ENCODE results near the gene GCN1.

The GCN1 gene

DNA sequence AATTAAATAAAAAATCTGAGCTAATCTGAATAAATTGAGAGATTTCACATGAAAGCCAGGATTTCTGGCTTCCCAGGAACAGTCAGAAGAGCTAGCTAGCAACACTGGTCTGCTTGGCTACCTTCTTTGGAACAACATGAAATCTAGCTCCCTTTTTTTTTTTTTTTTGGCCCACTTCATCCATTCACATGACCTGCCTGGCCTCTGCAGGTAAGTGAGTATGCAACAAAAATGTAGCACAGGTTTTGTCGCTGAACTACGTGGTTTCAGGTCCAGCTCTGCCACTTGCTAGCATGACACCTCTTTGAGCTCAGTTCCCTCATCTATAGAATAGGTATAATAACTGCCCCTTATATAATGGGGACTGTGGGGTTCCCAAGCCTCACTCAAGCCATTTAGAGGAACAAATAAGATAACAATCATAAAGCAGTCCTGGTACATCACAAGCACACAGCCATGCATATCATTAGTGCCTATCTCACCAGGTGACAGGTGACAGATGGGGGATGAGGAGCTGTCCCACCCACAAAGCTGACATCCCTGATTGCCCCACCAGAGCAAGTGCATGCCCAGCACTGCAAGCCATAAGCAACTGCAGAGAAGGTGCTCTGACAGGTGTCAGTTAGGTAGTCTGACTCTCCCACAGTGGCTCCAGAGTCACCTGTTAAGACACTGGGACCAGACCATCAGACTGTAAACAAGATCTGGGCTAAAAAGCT, 45.4 kb upstream of the GCN1 start:
- Histone ChIP-seq H3K4me2 (ENCODE audit: low read depth, low read length, poor library complexity, severe bottlenecking) (no peak overlapping the region), H3K9ac (ENCODE audit: low read depth, low read length, poor library complexity, severe bottlenecking) (no peak overlapping the region), H3K9me3 (ENCODE audit: insufficient read depth, low read depth, low read length) (no peaks in the 10 kb centered on the region), H3K36me3 (ENCODE audit: insufficient read depth, low read length) (no peaks in the 10 kb centered on the region), H4K20me1 (ENCODE audit: insufficient read depth, low read length, poor library complexity, severe bottlenecking) (no peaks in the 10 kb centered on the region), H3K9me2 (replicated peaks; ENCODE audit: low read depth, low read length) (no peaks in the 10 kb centered on the region), H3F3A (ENCODE audit: low read depth) (no peaks in the 10 kb centered on the region), H3K4me3 (ENCODE audit: low read length, poor library complexity, severe bottlenecking) (no peak overlapping the region), H3K79me2 (ENCODE audit: insufficient read depth, low read length) (no peaks in the 10 kb centered on the region), H3K27me3 (ENCODE audit: insufficient read depth, low read length, poor library complexity, severe bottlenecking) (peaks cover 35% of the 10 kb centered on the region), H3K4me1 (ENCODE audit: insufficient read depth, low read length, poor library complexity, severe bottlenecking) (no peaks in the 10 kb centered on the region), H2AFZ (ENCODE audit: low read length) (no peak overlapping the region)
- TF ChIP-seq CTCF (conservative IDR thresholded peaks at IDR 0.05; ENCODE audit: low read length) (no peak), EZH2phosphoT487 (IDR thresholded peaks at IDR 0.05; ENCODE audit: borderline replicate concordance) (no peak)

DNA sequence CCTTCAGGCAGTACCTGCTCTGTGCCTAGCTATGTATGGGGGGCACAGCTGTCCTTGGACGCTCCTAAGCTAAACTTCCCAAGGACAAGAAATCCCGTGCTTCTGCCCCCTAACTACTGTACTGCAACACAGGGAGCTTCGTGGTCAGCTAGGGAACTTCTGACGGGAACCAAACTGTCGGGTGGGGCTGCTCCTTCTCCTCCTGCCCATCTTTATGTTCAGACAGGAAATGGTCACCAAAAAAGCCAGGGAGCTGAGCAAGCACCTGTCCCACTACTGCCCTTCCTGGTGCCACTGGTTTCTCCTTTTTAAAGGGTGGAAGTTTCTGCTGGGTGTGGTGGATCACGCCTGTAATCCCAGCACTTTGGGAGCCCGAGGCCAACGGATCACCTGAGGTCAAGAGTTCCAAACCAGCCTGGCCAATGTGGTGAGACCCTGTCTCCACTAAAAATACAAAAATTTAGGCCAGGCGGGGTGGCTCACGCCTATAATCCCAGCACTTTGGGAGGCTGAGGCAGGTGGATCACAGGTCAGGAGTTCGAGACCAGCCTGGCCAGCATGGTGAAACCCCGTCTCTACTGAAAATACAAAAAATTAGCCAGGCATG, 44.4 kb upstream of the GCN1 start:
- H3K9me2 ChIP-seq (replicated peaks; ENCODE audit: low read depth, low read length): no peaks in the 10 kb centered on the region
- H4K20me1 ChIP-seq (ENCODE audit: insufficient read depth, low read length, poor library complexity, severe bottlenecking): no peaks in the 10 kb centered on the region
- TF ChIP-seq EZH2phosphoT487 (IDR thresholded peaks at IDR 0.05; ENCODE audit: borderline replicate concordance) (no peak), CTCF (conservative IDR thresholded peaks at IDR 0.05; ENCODE audit: low read length) (no peak)
- H2AFZ ChIP-seq (ENCODE audit: low read length): no peak overlapping the region
- no peaks in the 10 kb centered on the region for H3K36me3 ChIP-seq (ENCODE audit: insufficient read depth, low read length)
- no peak overlapping the region for H3K9ac ChIP-seq (ENCODE audit: low read depth, low read length, poor library complexity, severe bottlenecking)
- no peaks in the 10 kb centered on the region for H3K9me3 ChIP-seq (ENCODE audit: insufficient read depth, low read depth, low read length)
- H3F3A ChIP-seq (ENCODE audit: low read depth): no peaks in the 10 kb centered on the region
- no peaks in the 10 kb centered on the region for H3K79me2 ChIP-seq (ENCODE audit: insufficient read depth, low read length)
- no peaks in the 10 kb centered on the region for H3K4me1 ChIP-seq (ENCODE audit: insufficient read depth, low read length, poor library complexity, severe bottlenecking)
- no peak overlapping the region for H3K4me2 ChIP-seq (ENCODE audit: low read depth, low read length, poor library complexity, severe bottlenecking)
- peaks cover 31% of the 10 kb centered on the region for H3K27me3 ChIP-seq (ENCODE audit: insufficient read depth, low read length, poor library complexity, severe bottlenecking)
- no peak overlapping the region for H3K4me3 ChIP-seq (ENCODE audit: low read length, poor library complexity, severe bottlenecking)

GRCh38 chr12:120238217-120238616, 43.7 kb upstream of the GCN1 start:
- H3K36me3 ChIP-seq (ENCODE audit: insufficient read depth, low read length): no peaks in the 10 kb centered on the region
- no peaks in the 10 kb centered on the region for H3K79me2 ChIP-seq (ENCODE audit: insufficient read depth, low read length)
- H3K4me2 ChIP-seq (ENCODE audit: low read depth, low read length, poor library complexity, severe bottlenecking): no peak overlapping the region
- TF ChIP-seq CTCF (conservative IDR thresholded peaks at IDR 0.05; ENCODE audit: low read length) (no peak), EZH2phosphoT487 (IDR thresholded peaks at IDR 0.05; ENCODE audit: borderline replicate concordance) (no peak)
- no peaks in the 10 kb centered on the region for H4K20me1 ChIP-seq (ENCODE audit: insufficient read depth, low read length, poor library complexity, severe bottlenecking)
- peaks cover 24% of the 10 kb centered on the region for H3K27me3 ChIP-seq (ENCODE audit: insufficient read depth, low read length, poor library complexity, severe bottlenecking)
- no peak overlapping the region for H3K9ac ChIP-seq (ENCODE audit: low read depth, low read length, poor library complexity, severe bottlenecking)
- no peak overlapping the region for H3K4me3 ChIP-seq (ENCODE audit: low read length, poor library complexity, severe bottlenecking)
- H3K9me2 ChIP-seq (replicated peaks; ENCODE audit: low read depth, low read length): no peaks in the 10 kb centered on the region
- no peaks in the 10 kb centered on the region for H3K9me3 ChIP-seq (ENCODE audit: insufficient read depth, low read depth, low read length)
- H3F3A ChIP-seq (ENCODE audit: low read depth): no peaks in the 10 kb centered on the region
- H3K4me1 ChIP-seq (ENCODE audit: insufficient read depth, low read length, poor library complexity, severe bottlenecking): no peaks in the 10 kb centered on the region
- H2AFZ ChIP-seq (ENCODE audit: low read length): no peak overlapping the region

Measured in Loucy (cell line).